Activated naive CD8-positive, alpha-beta T cell treated with anti-CD3 and anti-CD28 coated beads for 36 hours (primary cell): ENCODE results near the gene ZFYVE26. TPM values are rescaled to one million over a fixed set of nuclear protein-coding genes. Genes with fewer than 3 reads are reported as not detected.

Experiments used
- DNase-seq: peaks from one replicate; pipeline ENCODE4 v3.0.0; 2021
- H3K27ac Mint-ChIP-seq: one replicate; pipeline ENCODE4 v1.8.0; 2022; ENCODE audit warnings: mild to moderate bottlenecking, moderate library complexity, mixed read lengths
- H3K27me3 Mint-ChIP-seq: one replicate; pipeline ENCODE4 v1.8.0; 2022; ENCODE audit warnings: mild to moderate bottlenecking, mixed read lengths
- H3K36me3 Mint-ChIP-seq: one replicate; pipeline ENCODE4 v1.8.0; 2021; ENCODE audit warnings: mild to moderate bottlenecking, mixed read lengths
- H3K4me1 Mint-ChIP-seq: one replicate; pipeline ENCODE4 v1.8.0; 2021; ENCODE audit warnings: mixed read lengths
- H3K4me3 Mint-ChIP-seq: one replicate; pipeline ENCODE4 v1.8.0; 2022; ENCODE audit warnings: mild to moderate bottlenecking, moderate library complexity, mixed read lengths
- H3K9me3 Mint-ChIP-seq: one replicate; pipeline ENCODE4 v1.8.0; 2022; ENCODE audit warnings: mixed read lengths
- total RNA-seq, 2 experiments: library from RNA; stranded (reverse); gene quantifications; one replicate each; pipeline ENCODE4 v1.2.3, GENCODE V29; 2021

Gene ZFYVE26
- total RNA-seq, 2 experiments from 2014 or later: 18.2 to 20.0 TPM

- no peak overlapping the region for H3K27ac Mint-ChIP-seq
These were observed 37.6 kb downstream of the ZFYVE26 start for GRCh38 chr14:67778792-67779191.

GRCh38 chr14:67776653-67777322 is 39.6 kb downstream of the ZFYVE26 start:
- Mint-ChIP-seq H3K27ac (no peak overlapping the region), H3K36me3 (peaks cover 12% of the 10 kb centered on the region), H3K27me3 (no peaks in the 10 kb centered on the region), H3K9me3 (no peaks in the 10 kb centered on the region), H3K4me1 (no peaks in the 10 kb centered on the region), H3K4me3 (no peak overlapping the region)
- DNase-seq: no peak

More at GRCh38 chr14:67778792-67779191, 37.6 kb downstream of the ZFYVE26 start:
- H3K36me3 Mint-ChIP-seq: peaks cover 6% of the 10 kb centered on the region
- no peak for DNase-seq
- H3K27me3 Mint-ChIP-seq: no peaks in the 10 kb centered on the region
- H3K4me3 Mint-ChIP-seq: no peak overlapping the region
- no peaks in the 10 kb centered on the region for H3K9me3 Mint-ChIP-seq
- H3K4me1 Mint-ChIP-seq: no peaks in the 10 kb centered on the region

GRCh38 chr14:67773844-67774377 is 42.5 kb downstream of the ZFYVE26 start:
- Mint-ChIP-seq H3K27me3 (no peaks in the 10 kb centered on the region), H3K4me3 (no peak overlapping the region), H3K27ac (no peak overlapping the region)

GRCh38 chr14:67768219-67768618 is 48.2 kb downstream of the ZFYVE26 start:
- no peaks in the 10 kb centered on the region for H3K4me1 Mint-ChIP-seq
- H3K9me3 Mint-ChIP-seq: no peaks in the 10 kb centered on the region
- peaks cover 23% of the 10 kb centered on the region for H3K36me3 Mint-ChIP-seq
- DNase-seq: no peak
- no peak overlapping the region for H3K4me3 Mint-ChIP-seq
- no peaks in the 10 kb centered on the region for H3K27me3 Mint-ChIP-seq
- H3K27ac Mint-ChIP-seq: no peak overlapping the region

More at GRCh38 chr14:67773844-67774377, 42.5 kb downstream of the ZFYVE26 start:
- no peaks in the 10 kb centered on the region for H3K9me3 Mint-ChIP-seq
- H3K4me1 Mint-ChIP-seq: no peaks in the 10 kb centered on the region
- no peak for DNase-seq
- peaks cover 27% of the 10 kb centered on the region for H3K36me3 Mint-ChIP-seq

- DNase-seq: no peak
- Mint-ChIP-seq H3K36me3 (peaks cover 16% of the 10 kb centered on the region), H3K27ac (no peak overlapping the region), H3K4me1 (no peaks in the 10 kb centered on the region), H3K9me3 (no peaks in the 10 kb centered on the region), H3K27me3 (no peaks in the 10 kb centered on the region), H3K4me3 (no peak overlapping the region)
These were observed 50.2 kb downstream of the ZFYVE26 start for GRCh38 chr14:67766035-67766680.

- Mint-ChIP-seq H3K4me3 (no peak overlapping the region), H3K4me1 (no peaks in the 10 kb centered on the region), H3K27me3 (no peaks in the 10 kb centered on the region), H3K27ac (no peak overlapping the region), H3K9me3 (no peaks in the 10 kb centered on the region), H3K36me3 (peaks cover 16% of the 10 kb centered on the region)
- DNase-seq: no peak
These were observed 51.1 kb downstream of the ZFYVE26 start for GRCh38 chr14:67765192-67765834.

GRCh38 chr14:67764496-67764895 is 51.9 kb downstream of the ZFYVE26 start:
- no peaks in the 10 kb centered on the region for H3K9me3 Mint-ChIP-seq
- no peak overlapping the region for H3K4me3 Mint-ChIP-seq
- no peaks in the 10 kb centered on the region for H3K27me3 Mint-ChIP-seq
- no peak overlapping the region for H3K27ac Mint-ChIP-seq
- H3K36me3 Mint-ChIP-seq: peaks cover 12% of the 10 kb centered on the region
- DNase-seq: no peak
- H3K4me1 Mint-ChIP-seq: no peaks in the 10 kb centered on the region

- Mint-ChIP-seq H3K4me1 (no peaks in the 10 kb centered on the region), H3K27ac (no peak overlapping the region), H3K36me3 (peaks cover 7% of the 10 kb centered on the region), H3K4me3 (no peak overlapping the region), H3K27me3 (no peaks in the 10 kb centered on the region), H3K9me3 (no peaks in the 10 kb centered on the region)
- DNase-seq: no peak
These were observed 53.1 kb downstream of the ZFYVE26 start for GRCh38 chr14:67763158-67763822.

- H3K27me3 Mint-ChIP-seq: no peaks in the 10 kb centered on the region
- H3K27ac Mint-ChIP-seq: no peak overlapping the region
- H3K36me3 Mint-ChIP-seq: peaks cover 7% of the 10 kb centered on the region
- H3K4me3 Mint-ChIP-seq: no peak overlapping the region
- H3K4me1 Mint-ChIP-seq: no peaks in the 10 kb centered on the region
- no peak for DNase-seq
- H3K9me3 Mint-ChIP-seq: no peaks in the 10 kb centered on the region
These were observed 54.3 kb downstream of the ZFYVE26 start for GRCh38 chr14:67762051-67762450.

GRCh38 chr14:67759916-67760315 is 56.5 kb downstream of the ZFYVE26 start:
- Mint-ChIP-seq H3K4me3 (no peak overlapping the region), H3K27ac (no peak overlapping the region), H3K4me1 (no peaks in the 10 kb centered on the region), H3K36me3 (peaks cover 7% of the 10 kb centered on the region), H3K27me3 (no peaks in the 10 kb centered on the region), H3K9me3 (no peaks in the 10 kb centered on the region)
- DNase-seq: no peak

GRCh38 chr14:67757175-67757574 is 59.2 kb downstream of the ZFYVE26 start:
- H3K9me3 Mint-ChIP-seq: no peaks in the 10 kb centered on the region
- DNase-seq: no peak
- no peaks in the 10 kb centered on the region for H3K27me3 Mint-ChIP-seq
- no peaks in the 10 kb centered on the region for H3K4me1 Mint-ChIP-seq
- peaks cover 9% of the 10 kb centered on the region for H3K36me3 Mint-ChIP-seq
- H3K27ac Mint-ChIP-seq: no peak overlapping the region
- no peak overlapping the region for H3K4me3 Mint-ChIP-seq

GRCh38 chr14:67756496-67756895 is 59.9 kb downstream of the ZFYVE26 start:
- no peak overlapping the region for H3K4me3 Mint-ChIP-seq
- peaks cover 10% of the 10 kb centered on the region for H3K36me3 Mint-ChIP-seq
- no peaks in the 10 kb centered on the region for H3K9me3 Mint-ChIP-seq
- no peaks in the 10 kb centered on the region for H3K27me3 Mint-ChIP-seq
- H3K4me1 Mint-ChIP-seq: no peaks in the 10 kb centered on the region
- DNase-seq: no peak
- no peak overlapping the region for H3K27ac Mint-ChIP-seq

GRCh38 chr14:67749341-67750084 is 66.9 kb downstream of the ZFYVE26 start:
- Mint-ChIP-seq H3K27ac (no peak overlapping the region), H3K36me3 (peaks cover 31% of the 10 kb centered on the region), H3K4me3 (no peak overlapping the region), H3K4me1 (peaks cover 2% of the 10 kb centered on the region), H3K9me3 (peaks cover 2% of the 10 kb centered on the region), H3K27me3 (no peaks in the 10 kb centered on the region)
- no peak for DNase-seq

- Mint-ChIP-seq H3K27me3 (no peaks in the 10 kb centered on the region), H3K4me1 (peaks cover 2% of the 10 kb centered on the region)
These were observed 68.1 kb downstream of the ZFYVE26 start for GRCh38 chr14:67748312-67748711.

More at GRCh38 chr14:67748312-67748711, 68.1 kb downstream of the ZFYVE26 start:
- no peak for DNase-seq
- peaks cover 2% of the 10 kb centered on the region for H3K9me3 Mint-ChIP-seq
- peaks cover 27% of the 10 kb centered on the region for H3K36me3 Mint-ChIP-seq
- no peak overlapping the region for H3K4me3 Mint-ChIP-seq
- no peak overlapping the region for H3K27ac Mint-ChIP-seq
